ENCODE data around the gene IL17RD.
A peak's percentile ranks its signal among the peaks of the same experiment; 100 is the strongest.

IL17RD gene

GRCh38 chr3:57098418-57099310, 66.5 kb downstream of the IL17RD start:
- Histone ChIP-seq H3K4me3 (ENCODE audit: low read depth in 1 of 2, low read length in 2 of 2) (no peak overlapping the region), H3K36me3 (ENCODE audit: insufficient read depth, low read length) (peaks cover 29% of the 10 kb centered on the region), H3K9ac (ENCODE audit: low read length) (no peak overlapping the region)

GRCh38 chr3:57097536-57097935, 67.6 kb downstream of the IL17RD start:
- H3K27me3 ChIP-seq (ENCODE audit: control insufficient read depth in 1 of 2, insufficient read depth in 2 of 2, low read length in 2 of 2), result no peaks in the 10 kb centered on the region
- H3K36me3 ChIP-seq (ENCODE audit: insufficient read depth, low read length), result peaks cover 29% of the 10 kb centered on the region

More at GRCh38 chr3:57098418-57099310, 66.5 kb downstream of the IL17RD start:
- H3K9me3 ChIP-seq (ENCODE audit: low read length), result no peaks in the 10 kb centered on the region
- H3K27ac ChIP-seq (ENCODE audit: low read depth, low read length), result no peak overlapping the region
- H3K27me3 ChIP-seq (ENCODE audit: control insufficient read depth in 1 of 2, insufficient read depth in 2 of 2, low read length in 2 of 2), result no peaks in the 10 kb centered on the region
- peaks cover 4% of the 10 kb centered on the region for H3K4me1 ChIP-seq (ENCODE audit: insufficient read depth, low read length)

GRCh38 chr3:57095363-57095762, 69.8 kb downstream of the IL17RD start:
- no peak overlapping the region for H3K9ac ChIP-seq (ENCODE audit: low read length)
- no peak overlapping the region for H3K4me3 ChIP-seq (ENCODE audit: low read depth in 1 of 2, low read length in 2 of 2)
- H3K9me3 ChIP-seq (ENCODE audit: low read length), result no peaks in the 10 kb centered on the region
- H3K36me3 ChIP-seq (ENCODE audit: insufficient read depth, low read length), result peaks cover 14% of the 10 kb centered on the region
- H3K27ac ChIP-seq (ENCODE audit: low read depth, low read length), result no peak overlapping the region
- H3K27me3 ChIP-seq (ENCODE audit: control insufficient read depth in 1 of 2, insufficient read depth in 2 of 2, low read length in 2 of 2), result no peaks in the 10 kb centered on the region
- H3K4me1 ChIP-seq (ENCODE audit: insufficient read depth, low read length), result peaks cover 19% of the 10 kb centered on the region

More at GRCh38 chr3:57097536-57097935, 67.6 kb downstream of the IL17RD start:
- Histone ChIP-seq H3K9ac (ENCODE audit: low read length) (no peak overlapping the region), H3K27ac (ENCODE audit: low read depth, low read length) (no peak overlapping the region), H3K4me3 (ENCODE audit: low read depth in 1 of 2, low read length in 2 of 2) (no peak overlapping the region), H3K4me1 (ENCODE audit: insufficient read depth, low read length) (peaks cover 4% of the 10 kb centered on the region), H3K9me3 (ENCODE audit: low read length) (no peaks in the 10 kb centered on the region)

- Histone ChIP-seq H3K9me3 (ENCODE audit: low read length) (no peaks in the 10 kb centered on the region), H3K27ac (ENCODE audit: low read depth, low read length) (no peak overlapping the region), H3K27me3 (ENCODE audit: control insufficient read depth in 1 of 2, insufficient read depth in 2 of 2, low read length in 2 of 2) (no peaks in the 10 kb centered on the region), H3K4me1 (ENCODE audit: insufficient read depth, low read length) (peaks cover 16% of the 10 kb centered on the region), H3K4me3 (ENCODE audit: low read depth in 1 of 2, low read length in 2 of 2) (no peak overlapping the region), H3K9ac (ENCODE audit: low read length) (no peak overlapping the region), H3K36me3 (ENCODE audit: insufficient read depth, low read length) (peaks cover 14% of the 10 kb centered on the region)
These were observed 70.6 kb downstream of the IL17RD start for GRCh38 chr3:57094575-57094974.

GRCh38 chr3:57093971-57094535, 71.1 kb downstream of the IL17RD start:
- Histone ChIP-seq H3K36me3 (ENCODE audit: insufficient read depth, low read length) (peaks cover 14% of the 10 kb centered on the region), H3K4me3 (ENCODE audit: low read depth in 1 of 2, low read length in 2 of 2) (no peak overlapping the region), H3K9ac (ENCODE audit: low read length) (no peak overlapping the region), H3K27me3 (ENCODE audit: control insufficient read depth in 1 of 2, insufficient read depth in 2 of 2, low read length in 2 of 2) (no peaks in the 10 kb centered on the region), H3K9me3 (ENCODE audit: low read length) (no peaks in the 10 kb centered on the region), H3K4me1 (ENCODE audit: insufficient read depth, low read length) (peaks cover 16% of the 10 kb centered on the region), H3K27ac (ENCODE audit: low read depth, low read length) (no peak overlapping the region)

GRCh38 chr3:57093489-57093888, 71.7 kb downstream of the IL17RD start:
- Histone ChIP-seq H3K4me3 (ENCODE audit: low read depth in 1 of 2, low read length in 2 of 2) (no peak overlapping the region), H3K36me3 (ENCODE audit: insufficient read depth, low read length) (peaks cover 14% of the 10 kb centered on the region), H3K4me1 (ENCODE audit: insufficient read depth, low read length) (peaks cover 16% of the 10 kb centered on the region), H3K9me3 (ENCODE audit: low read length) (no peaks in the 10 kb centered on the region), H3K9ac (ENCODE audit: low read length) (no peak overlapping the region), H3K27ac (ENCODE audit: low read depth, low read length) (no peak overlapping the region), H3K27me3 (ENCODE audit: control insufficient read depth in 1 of 2, insufficient read depth in 2 of 2, low read length in 2 of 2) (no peaks in the 10 kb centered on the region)

GRCh38 chr3:57091521-57092273, 73.5 kb downstream of the IL17RD start:
- H3K36me3 ChIP-seq (ENCODE audit: insufficient read depth, low read length), result no peaks in the 10 kb centered on the region
- peak overlapping the region; percentile 29 for H3K27ac ChIP-seq (ENCODE audit: low read depth, low read length)
- no peak overlapping the region for H3K4me3 ChIP-seq (ENCODE audit: low read depth in 1 of 2, low read length in 2 of 2)
- no peaks in the 10 kb centered on the region for H3K9me3 ChIP-seq (ENCODE audit: low read length)
- peaks cover 16% of the 10 kb centered on the region for H3K4me1 ChIP-seq (ENCODE audit: insufficient read depth, low read length)
- no peaks in the 10 kb centered on the region for H3K27me3 ChIP-seq (ENCODE audit: control insufficient read depth in 1 of 2, insufficient read depth in 2 of 2, low read length in 2 of 2)
- no peak overlapping the region for H3K9ac ChIP-seq (ENCODE audit: low read length)

GRCh38 chr3:57089043-57089442, 76.1 kb downstream of the IL17RD start:
- Histone ChIP-seq H3K9me3 (ENCODE audit: low read length) (no peaks in the 10 kb centered on the region), H3K27me3 (ENCODE audit: control insufficient read depth in 1 of 2, insufficient read depth in 2 of 2, low read length in 2 of 2) (no peaks in the 10 kb centered on the region), H3K27ac (ENCODE audit: low read depth, low read length) (no peak overlapping the region), H3K4me3 (ENCODE audit: low read depth in 1 of 2, low read length in 2 of 2) (no peak overlapping the region), H3K36me3 (ENCODE audit: insufficient read depth, low read length) (no peaks in the 10 kb centered on the region), H3K4me1 (ENCODE audit: insufficient read depth, low read length) (peaks cover 16% of the 10 kb centered on the region), H3K9ac (ENCODE audit: low read length) (no peak overlapping the region)

GRCh38 chr3:57088503-57088902, 76.7 kb downstream of the IL17RD start:
- H3K9me3 ChIP-seq (ENCODE audit: low read length), result no peaks in the 10 kb centered on the region
- H3K4me1 ChIP-seq (ENCODE audit: insufficient read depth, low read length), result peaks cover 16% of the 10 kb centered on the region
- H3K27ac ChIP-seq (ENCODE audit: low read depth, low read length), result no peak overlapping the region
- no peaks in the 10 kb centered on the region for H3K27me3 ChIP-seq (ENCODE audit: control insufficient read depth in 1 of 2, insufficient read depth in 2 of 2, low read length in 2 of 2)
- no peaks in the 10 kb centered on the region for H3K36me3 ChIP-seq (ENCODE audit: insufficient read depth, low read length)
- no peak overlapping the region for H3K4me3 ChIP-seq (ENCODE audit: low read depth in 1 of 2, low read length in 2 of 2)
- no peak overlapping the region for H3K9ac ChIP-seq (ENCODE audit: low read length)

GRCh38 chr3:57087361-57088092, 77.6 kb downstream of the IL17RD start:
- Histone ChIP-seq H3K4me3 (ENCODE audit: low read depth in 1 of 2, low read length in 2 of 2) (no peak overlapping the region), H3K4me1 (ENCODE audit: insufficient read depth, low read length) (peaks cover 16% of the 10 kb centered on the region), H3K36me3 (ENCODE audit: insufficient read depth, low read length) (no peaks in the 10 kb centered on the region), H3K9ac (ENCODE audit: low read length) (no peak overlapping the region), H3K9me3 (ENCODE audit: low read length) (no peaks in the 10 kb centered on the region), H3K27ac (ENCODE audit: low read depth, low read length) (no peak overlapping the region), H3K27me3 (ENCODE audit: control insufficient read depth in 1 of 2, insufficient read depth in 2 of 2, low read length in 2 of 2) (no peaks in the 10 kb centered on the region)

GRCh38 chr3:57086201-57086600, 79.0 kb downstream of the IL17RD start:
- no peak overlapping the region for H3K9ac ChIP-seq (ENCODE audit: low read length)
- no peak overlapping the region for H3K4me3 ChIP-seq (ENCODE audit: low read depth in 1 of 2, low read length in 2 of 2)
- H3K36me3 ChIP-seq (ENCODE audit: insufficient read depth, low read length), result no peaks in the 10 kb centered on the region
- H3K27ac ChIP-seq (ENCODE audit: low read depth, low read length), result no peak overlapping the region
- H3K4me1 ChIP-seq (ENCODE audit: insufficient read depth, low read length), result peaks cover 7% of the 10 kb centered on the region
- H3K27me3 ChIP-seq (ENCODE audit: control insufficient read depth in 1 of 2, insufficient read depth in 2 of 2, low read length in 2 of 2), result no peaks in the 10 kb centered on the region
- no peaks in the 10 kb centered on the region for H3K9me3 ChIP-seq (ENCODE audit: low read length)
